Measurements from ENCODE around the gene B3GALT6. TPM values are rescaled to one million over a fixed set of nuclear protein-coding genes. Genes with fewer than 3 reads are reported as not detected.
"Not testable (repeated sequence)": the region's sequence is repeated elsewhere in the genome, so short reads cannot be mapped to it uniquely, and the experiment has no call there.

Gene B3GALT6
- total RNA-seq, 1 donor from 2014 or later = 15.8 TPM

GRCh38 chr1:1247341-1247913 is 15.4 kb downstream of the B3GALT6 start:
- H3K27ac Mint-ChIP-seq = no peak overlapping the region
- Histone ChIP-seq H3K4me3 (no peak overlapping the region), H3K4me2 (peak overlapping the region; percentile 68), H3K4me1 (peaks cover 5% of the 10 kb centered on the region), H3K27ac (no peak overlapping the region), H3K36me3 (no peaks in the 10 kb centered on the region), H3K79me2 (ENCODE audit: low read depth) (no peaks in the 10 kb centered on the region), H4K20me1 (ENCODE audit: low read depth) (peaks cover 19% of the 10 kb centered on the region), H3F3A (ENCODE audit: low read depth) (peaks cover 12% of the 10 kb centered on the region), H2AFZ (replicated peaks) (no peak overlapping the region), H3K9me3 (ENCODE audit: low read depth) (no peaks in the 10 kb centered on the region), H3K27me3 (peaks cover 30% of the 10 kb centered on the region), H3K9ac (no peak overlapping the region)
- peaks cover 2% of the 10 kb centered on the region for H3K36me3 Mint-ChIP-seq
- peaks cover 4% of the 10 kb centered on the region for H3K27me3 Mint-ChIP-seq (ENCODE audit: insufficient read depth, low read depth)
- no peak for DNase-seq (ENCODE audit: low spot score)
- no peak overlapping the region for H3K4me3 Mint-ChIP-seq
- no peaks in the 10 kb centered on the region for H3K9me3 Mint-ChIP-seq
- TF ChIP-seq CTCF (IDR thresholded peaks at IDR 0.05) (no peak), EZH2 (IDR thresholded peaks at IDR 0.05) (no peak), EZH2phosphoT487 (IDR thresholded peaks at IDR 0.05) (no peak)
- H3K4me1 Mint-ChIP-seq = no peaks in the 10 kb centered on the region

DNA sequence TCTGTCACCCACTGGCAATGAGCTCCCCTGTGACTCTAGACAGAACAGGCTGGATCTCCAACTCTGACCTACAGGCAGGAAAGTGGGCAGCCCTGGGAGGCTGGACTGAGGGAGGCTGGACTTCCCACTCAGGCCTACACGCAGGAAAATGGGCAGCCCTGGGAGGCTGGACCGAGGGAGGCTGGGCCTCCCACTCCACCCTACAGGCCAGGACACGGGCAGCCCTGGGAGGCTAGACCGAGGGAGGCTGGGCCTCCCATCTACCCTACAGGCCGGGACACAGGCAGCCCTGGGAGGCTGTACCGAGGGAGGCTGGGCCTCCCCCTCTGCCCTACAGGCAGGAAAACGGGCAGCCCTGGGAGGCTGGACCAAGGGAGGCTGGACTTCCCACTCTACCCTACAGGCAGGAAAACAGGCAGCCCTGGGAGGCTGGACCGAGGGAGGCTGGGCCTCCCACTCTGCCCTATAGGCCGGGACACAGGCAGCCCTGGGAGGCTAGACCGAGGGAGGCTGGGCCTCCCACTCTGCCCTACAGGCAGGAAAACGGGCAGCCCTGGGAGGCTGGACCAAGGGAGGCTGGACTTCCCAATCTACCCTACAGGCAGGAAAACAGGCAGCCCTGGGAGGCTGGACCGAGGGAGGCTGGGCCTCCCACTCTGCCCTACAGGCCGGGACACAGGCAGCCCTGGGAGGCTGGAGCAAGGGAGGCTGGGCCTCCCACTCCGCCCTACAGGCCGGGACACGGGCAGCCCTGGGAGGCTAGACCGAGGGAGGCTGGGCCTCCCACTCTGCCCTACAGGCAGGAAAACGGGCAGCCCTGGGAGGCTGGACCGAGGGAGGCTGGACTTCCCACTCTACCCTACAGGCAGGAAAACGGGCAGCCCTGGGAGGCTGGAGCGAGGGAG is 16.2 kb downstream of the B3GALT6 start:
- peaks cover 12% of the 10 kb centered on the region for H3F3A ChIP-seq (ENCODE audit: low read depth)
- H3K4me3 ChIP-seq = not testable (repeated sequence)

GRCh38 chr1:1250786-1251284 is 18.8 kb downstream of the B3GALT6 start:
- H3K4me2 ChIP-seq = no peak overlapping the region
- peaks cover 5% of the 10 kb centered on the region for H3K4me1 ChIP-seq
- Mint-ChIP-seq H3K27ac (peak overlapping the region; percentile 79), H3K27me3 (ENCODE audit: insufficient read depth, low read depth) (peaks cover 5% of the 10 kb centered on the region), H3K4me1 (no peaks in the 10 kb centered on the region), H3K36me3 (peaks cover 9% of the 10 kb centered on the region), H3K4me3 (no peak overlapping the region), H3K9me3 (no peaks in the 10 kb centered on the region)
- peaks cover 15% of the 10 kb centered on the region for H4K20me1 ChIP-seq (ENCODE audit: low read depth)
- no peaks in the 10 kb centered on the region for H3K79me2 ChIP-seq (ENCODE audit: low read depth)
- no peak overlapping the region for H3K9ac ChIP-seq
- no peak overlapping the region for H3K27ac ChIP-seq
- H2AFZ ChIP-seq (replicated peaks) = no peak overlapping the region
- H3K9me3 ChIP-seq (ENCODE audit: low read depth) = no peaks in the 10 kb centered on the region
- H3K36me3 ChIP-seq = no peaks in the 10 kb centered on the region
- no peak for DNase-seq (ENCODE audit: low spot score)
- peaks cover 26% of the 10 kb centered on the region for H3K27me3 ChIP-seq
- H3F3A ChIP-seq (ENCODE audit: low read depth) = peaks cover 8% of the 10 kb centered on the region
- TF ChIP-seq EZH2phosphoT487 (IDR thresholded peaks at IDR 0.05) (no peak), CTCF (IDR thresholded peaks at IDR 0.05) (no peak), EZH2 (IDR thresholded peaks at IDR 0.05) (no peak)
- no peak overlapping the region for H3K4me3 ChIP-seq

More for the DNA sequence above, 16.2 kb downstream of the B3GALT6 start:
- H3K79me2 ChIP-seq (ENCODE audit: low read depth); H3K27ac ChIP-seq; H3K4me1 ChIP-seq; H3K4me2 ChIP-seq; H3K9ac ChIP-seq; H3K9me3 ChIP-seq (ENCODE audit: low read depth); H2AFZ ChIP-seq (replicated peaks); H3K9me3 Mint-ChIP-seq; H3K36me3 ChIP-seq; H3K36me3 Mint-ChIP-seq; H3K27me3 Mint-ChIP-seq (ENCODE audit: insufficient read depth, low read depth); H3K4me1 Mint-ChIP-seq; H3K27ac Mint-ChIP-seq; H3K4me3 Mint-ChIP-seq; DNase-seq (ENCODE audit: low spot score): not testable (repeated sequence)
- peaks cover 19% of the 10 kb centered on the region for H4K20me1 ChIP-seq (ENCODE audit: low read depth)
- H3K27me3 ChIP-seq = peaks cover 30% of the 10 kb centered on the region
